ENCODE measurements around the gene MATN3. TPM values are rescaled to one million over a fixed set of nuclear protein-coding genes. Genes with fewer than 3 reads are reported as not detected.

Gene MATN3
- total and polyA plus RNA-seq, 3 donors from 2014 or later, result 1.9 to 2.7 (median 2.1) TPM

GRCh38 chr2:19943189-19943588, 69.3 kb downstream of the MATN3 start:
- WGBS, 2 donors, result 38 to 67% methylated on average over 1 of the region's 1 CpG
- no peak for DNase-seq
- no peaks in the 10 kb centered on the region for H3K4me1 ChIP-seq
- no peaks in the 10 kb centered on the region for H3K27me3 ChIP-seq
- no peak for TF ChIP-seq POLR2A (IDR thresholded peaks at IDR 0.05)
- no peak for TF ChIP-seq CTCF (IDR thresholded peaks at IDR 0.05)
- H3K4me3 ChIP-seq, result no peak overlapping the region
- H3K27ac ChIP-seq, result no peak overlapping the region
- no peaks in the 10 kb centered on the region for H3K9me3 ChIP-seq
- intact Hi-C loops (cut with DNase I; ENCODE audit: low total_unique reads), result no loop called here
- no peaks in the 10 kb centered on the region for H3K36me3 ChIP-seq (ENCODE audit: low read depth, missing control alignments)

GRCh38 chr2:19942199-19942598, 70.3 kb downstream of the MATN3 start:
- H3K4me1 ChIP-seq, result no peaks in the 10 kb centered on the region
- H3K9me3 ChIP-seq, result no peaks in the 10 kb centered on the region
- H3K36me3 ChIP-seq (ENCODE audit: low read depth, missing control alignments), result no peaks in the 10 kb centered on the region
- intact Hi-C loops (cut with DNase I; ENCODE audit: low total_unique reads), result no loop called here
- H3K27me3 ChIP-seq, result no peaks in the 10 kb centered on the region
- DNase-seq, result no peak
- TF ChIP-seq CTCF (IDR thresholded peaks at IDR 0.05) (no peak), POLR2A (IDR thresholded peaks at IDR 0.05) (no peak)
- no peak overlapping the region for H3K27ac ChIP-seq
- no peak overlapping the region for H3K4me3 ChIP-seq

Other genes with a start within 250 kb of the MATN3 start
- gene TTC32, start 110.7 kb downstream of the MATN3 start, total RNA-seq, result 10 to 100 TPM; 24.4 to 25.6 TPM
- 29.9 TPM for gene TTC32, start 110.7 kb downstream of the MATN3 start, polyA plus RNA-seq (ENCODE audit: insufficient read depth, low read depth, low replicate concordance)
- 10 to 100 TPM; 18.5 to 24.9 TPM for gene WDR35, start 22.6 kb downstream of the MATN3 start, total RNA-seq
- 23.6 TPM for gene WDR35, start 22.6 kb downstream of the MATN3 start, polyA plus RNA-seq (ENCODE audit: insufficient read depth, low read depth, low replicate concordance)
- gene LAPTM4A, start 39.0 kb upstream of the MATN3 start, total RNA-seq, result 100 to 1,000 TPM; 331 to 431 TPM
- gene LAPTM4A, start 39.0 kb upstream of the MATN3 start, polyA plus RNA-seq (ENCODE audit: insufficient read depth, low read depth, low replicate concordance), result 712 TPM
- gene SDC1, start 212.5 kb upstream of the MATN3 start, total RNA-seq, result 1 to 10 TPM; 8.7 to 9.2 TPM
- gene SDC1, start 212.5 kb upstream of the MATN3 start, polyA plus RNA-seq (ENCODE audit: insufficient read depth, low read depth, low replicate concordance), result 11.9 TPM

All from testis (tissue), 3 donors.